MM.1S (cell line): Measurements from ENCODE around the gene HOXB6.

Experiments
- DNase-seq: peaks from one replicate; pipeline ENCODE4 v3.0.0-alpha.2; 2015
- H2AFZ ChIP-seq: fragments of 300-600 bp; sonication (generic); 2 replicates; pipeline ENCODE4 v1.6.0; 2016; ENCODE audit warnings: antibody characterized with exemption, low read length
- H3F3A ChIP-seq: fragments of 300-600 bp; sonication (generic); 2 replicates; pipeline ENCODE4 v1.6.1; 2016; ENCODE audit warnings: mild to moderate bottlenecking, antibody characterized with exemption, low read length, moderate library complexity, mixed read lengths; ENCODE audit not compliant: insufficient read depth
- H3K27ac ChIP-seq: fragments of 300-600 bp; sonication (generic); 2 replicates; pipeline ENCODE4 v1.5.1; 2016; ENCODE audit warnings: mild to moderate bottlenecking, low read length
- H3K27me3 ChIP-seq: fragments of 300-600 bp; sonication (generic); replicated peaks from 2 replicates; pipeline ENCODE4 v1.6.0; 2016; ENCODE audit warnings: low read length; ENCODE audit not compliant: insufficient read depth
- H3K36me3 ChIP-seq: fragments of 300-600 bp; sonication (generic); replicated peaks from 2 replicates; pipeline ENCODE4 v1.6.1; 2016; ENCODE audit warnings: mild to moderate bottlenecking, low read length, mixed read lengths; ENCODE audit not compliant: insufficient read depth
- H3K4me1 ChIP-seq: fragments of 300-600 bp; sonication (generic); 2 replicates; pipeline ENCODE4 v1.6.1; 2016; ENCODE audit warnings: low read length, mixed read lengths
- H3K4me2 ChIP-seq: fragments of 300-600 bp; sonication (generic); 2 replicates; pipeline ENCODE4 v1.6.0; 2016; ENCODE audit warnings: low read depth, low read length
- H3K4me3 ChIP-seq: fragments of 300-600 bp; sonication (generic); 2 replicates; pipeline ENCODE4 v1.5.1; 2016; ENCODE audit warnings: low read length, mixed read lengths
- H3K79me2 ChIP-seq: fragments of 300-600 bp; sonication (generic); 2 replicates; pipeline ENCODE4 v1.6.1; 2016; ENCODE audit warnings: mixed run types, low read length, mixed read lengths
- H3K9ac ChIP-seq: fragments of 300-600 bp; sonication (generic); 2 replicates; pipeline ENCODE4 v1.6.1; 2016; ENCODE audit warnings: low read length, mixed read lengths
- H3K9me2 ChIP-seq: fragments of 300-600 bp; sonication (generic); replicated peaks from 2 replicates; pipeline ENCODE4 v1.6.1; 2016; ENCODE audit warnings: mild to moderate bottlenecking, low read length, mixed read lengths; ENCODE audit not compliant: insufficient read depth
- H3K9me3 ChIP-seq: fragments of 300-600 bp; sonication (generic); replicated peaks from 2 replicates; pipeline ENCODE4 v1.6.1; 2016; ENCODE audit warnings: mild to moderate bottlenecking, low read length, mixed read lengths; ENCODE audit not compliant: insufficient read depth
- H4K20me1 ChIP-seq: fragments of 300-600 bp; sonication (generic); 2 replicates; pipeline ENCODE4 v1.6.1; 2016; ENCODE audit warnings: mild to moderate bottlenecking, low read length, moderate library complexity, mixed read lengths; ENCODE audit not compliant: insufficient read depth
- CTCF ChIP-seq: fragments of 300-600 bp; sonication (generic); IDR thresholded peaks from 2 replicates; pipeline ENCODE4 v1.5.1; 2016; ENCODE audit warnings: antibody characterized with exemption, low read length, mixed read lengths
- EZH2 ChIP-seq: fragments of 300-600 bp; sonication (generic); optimal IDR thresholded peaks from 2 replicates; pipeline ENCODE3; 2017; ENCODE audit warnings: low read depth, mild to moderate bottlenecking, antibody characterized with exemption, low read length, mixed read lengths
- EZH2phosphoT487 ChIP-seq: fragments of 300-600 bp; sonication (generic); IDR thresholded peaks from 2 replicates; pipeline ENCODE4 v1.6.1; 2018; ENCODE audit warnings: antibody characterized with exemption, low read length

The HOXB6 gene

GRCh38 chr17:48619826-48620449, 15.2 kb upstream of the HOXB6 start:
- Histone ChIP-seq H4K20me1 (no peaks in the 10 kb centered on the region), H3K79me2 (no peaks in the 10 kb centered on the region), H3F3A (no peaks in the 10 kb centered on the region), H3K9me3 (no peaks in the 10 kb centered on the region), H2AFZ (no peak overlapping the region), H3K9me2 (no peaks in the 10 kb centered on the region), H3K4me2 (no peak overlapping the region), H3K27ac (no peak overlapping the region), H3K27me3 (peaks cover 99% of the 10 kb centered on the region), H3K36me3 (no peaks in the 10 kb centered on the region), H3K4me3 (no peak overlapping the region), H3K4me1 (no peaks in the 10 kb centered on the region), H3K9ac (no peak overlapping the region)
- no peak for TF ChIP-seq EZH2phosphoT487
- TF ChIP-seq EZH2, result no peak
- TF ChIP-seq CTCF, result no peak
- DNase-seq, result no peak

DNA sequence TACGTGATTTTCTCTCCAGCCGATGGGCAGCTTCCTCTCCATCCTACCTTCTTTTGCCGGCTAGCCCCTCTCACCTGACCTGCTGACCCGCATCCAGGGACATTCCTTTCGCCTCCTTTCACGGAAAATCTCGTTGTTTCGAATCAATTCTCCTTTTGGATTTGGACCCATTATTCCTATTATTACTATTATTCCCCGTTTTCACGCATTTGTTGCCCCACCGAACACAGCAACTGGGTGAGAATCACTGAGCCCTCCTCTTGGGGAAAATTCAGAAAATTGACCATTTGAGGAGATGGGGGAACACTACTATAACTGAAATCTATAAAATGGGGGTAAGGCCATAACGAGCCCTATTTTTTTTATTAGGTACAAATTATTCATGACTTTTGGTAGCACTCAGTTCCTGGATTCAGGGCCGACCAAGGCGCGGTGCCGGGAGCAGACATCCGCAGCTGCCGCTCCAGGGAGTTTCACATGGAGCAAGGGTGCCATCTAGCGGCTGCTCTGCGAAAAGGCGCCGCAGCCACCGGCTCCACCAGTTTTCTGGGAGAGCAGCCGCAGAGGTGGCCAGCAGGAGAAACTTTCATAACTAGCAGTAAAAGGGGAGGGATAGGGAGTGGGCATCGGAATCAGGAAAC, 13.6 kb upstream of the HOXB6 start:
- Histone ChIP-seq H3K9ac (no peak overlapping the region), H3K27me3 (peaks cover 96% of the 10 kb centered on the region), H3K9me2 (no peaks in the 10 kb centered on the region), H3K79me2 (no peaks in the 10 kb centered on the region), H3K27ac (no peak overlapping the region), H3K4me1 (no peaks in the 10 kb centered on the region), H4K20me1 (no peaks in the 10 kb centered on the region), H3K9me3 (no peaks in the 10 kb centered on the region), H3K4me2 (peak overlapping the region; percentile 48; the same call in 1 of the 2 replicates), H3K36me3 (no peaks in the 10 kb centered on the region), H3K4me3 (no peak overlapping the region), H3F3A (no peaks in the 10 kb centered on the region), H2AFZ (no peak overlapping the region)
- DNase-seq, result peak; percentile 73
- TF ChIP-seq EZH2 (no peak), EZH2phosphoT487 (no peak), CTCF (peak; percentile 95)

DNA sequence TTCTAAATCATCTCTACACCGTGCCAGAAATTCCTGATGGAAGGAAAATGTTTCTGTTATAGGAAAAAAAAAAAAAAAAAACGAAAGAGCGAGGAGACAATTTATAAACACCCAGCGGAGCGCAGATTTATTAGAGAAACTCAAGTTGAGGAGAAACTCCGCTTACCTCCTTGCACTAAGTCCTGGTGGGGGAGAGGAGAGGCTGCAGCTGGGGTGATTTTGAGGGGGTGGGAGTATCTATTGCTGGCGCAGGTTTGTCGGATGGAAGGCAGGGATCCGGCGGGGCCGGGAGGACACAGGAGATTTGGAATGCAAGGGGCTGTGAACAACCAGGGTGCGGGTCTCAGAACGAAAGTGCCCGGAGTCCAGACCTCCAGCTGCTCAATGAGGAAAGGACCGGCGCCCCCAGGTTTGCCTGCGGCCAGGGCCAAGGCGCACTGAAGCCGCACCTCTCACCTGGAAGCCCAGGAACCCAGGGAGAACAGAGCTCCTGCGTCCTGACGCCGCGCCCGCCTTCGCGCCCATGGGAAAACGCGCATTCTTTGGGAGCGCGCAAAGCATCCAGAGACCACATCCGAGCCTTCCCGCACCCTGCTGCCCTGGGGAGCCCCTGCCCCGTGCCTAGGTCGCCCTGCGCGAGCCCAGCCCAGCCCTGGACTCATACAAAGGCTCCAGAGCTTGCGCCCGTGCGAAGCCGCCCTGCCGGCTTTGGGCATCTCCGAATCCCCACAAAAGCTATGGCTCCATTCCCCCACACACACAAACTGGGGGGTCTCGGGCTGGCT, 12.9 kb upstream of the HOXB6 start:
- TF ChIP-seq EZH2phosphoT487, result no peak
- no peak for TF ChIP-seq CTCF
- TF ChIP-seq EZH2, result no peak
- no peak for DNase-seq
- Histone ChIP-seq H3K36me3 (no peaks in the 10 kb centered on the region), H2AFZ (no peak overlapping the region), H3K4me1 (no peaks in the 10 kb centered on the region), H3F3A (peaks cover under 1% of the 10 kb centered on the region; the same call in 1 of the 2 replicates), H3K9me3 (no peaks in the 10 kb centered on the region), H3K79me2 (no peaks in the 10 kb centered on the region), H3K27ac (no peak overlapping the region), H3K4me3 (no peak overlapping the region), H4K20me1 (no peaks in the 10 kb centered on the region), H3K9me2 (no peaks in the 10 kb centered on the region), H3K27me3 (peaks cover 89% of the 10 kb centered on the region), H3K4me2 (peak overlapping the region; percentile 48; the same call in 1 of the 2 replicates), H3K9ac (no peak overlapping the region)
